ENCODE results near the gene CLEC4M.

Gene CLEC4M

DNA sequence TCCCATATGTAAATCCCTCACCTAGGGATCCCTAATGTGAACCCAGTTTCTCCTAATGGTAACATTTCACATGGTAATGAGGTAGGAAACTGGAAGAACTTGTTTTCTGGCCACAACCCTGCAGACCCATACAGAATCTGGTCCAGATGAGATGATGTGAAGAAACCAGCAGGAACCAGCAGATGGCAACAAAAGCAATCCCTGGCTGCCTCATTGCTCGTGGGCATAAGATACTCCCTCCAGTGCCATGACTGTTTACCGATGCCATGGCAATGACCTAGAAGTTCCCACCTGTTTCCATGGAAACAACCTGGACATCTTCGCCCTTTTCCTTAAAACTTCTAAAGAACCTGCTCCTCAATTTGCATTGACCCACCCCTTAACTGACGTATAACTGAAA is 14.3 kb upstream of the CLEC4M start:
- POLR2A ChIA-PET = no interaction called here
- CTCF ChIA-PET = no interaction called here
- TF ChIP-seq L3MBTL2 (conservative IDR thresholded peaks at IDR 0.05) (no peak), ELF4 (IDR thresholded peaks at IDR 0.05) (no peak), CTBP1 (IDR thresholded peaks at IDR 0.05; ENCODE audit: borderline replicate concordance) (no peak), FOXK2 (IDR thresholded peaks at IDR 0.05) (no peak), BHLHE40 (IDR thresholded peaks at IDR 0.05; ENCODE audit: borderline replicate concordance) (no peak), ZNF384 (IDR thresholded peaks at IDR 0.05) (no peak), NFRKB (IDR thresholded peaks at IDR 0.05) (no peak), TARDBP (IDR thresholded peaks at IDR 0.05) (no peak), FOXA1 (IDR thresholded peaks at IDR 0.05) (no peak), HDGF (IDR thresholded peaks at IDR 0.05; ENCODE audit: borderline replicate concordance) (no peak), FOXM1 (IDR thresholded peaks at IDR 0.05; ENCODE audit: borderline replicate concordance) (no peak)
- TF ChIP-seq, protein P1, sequence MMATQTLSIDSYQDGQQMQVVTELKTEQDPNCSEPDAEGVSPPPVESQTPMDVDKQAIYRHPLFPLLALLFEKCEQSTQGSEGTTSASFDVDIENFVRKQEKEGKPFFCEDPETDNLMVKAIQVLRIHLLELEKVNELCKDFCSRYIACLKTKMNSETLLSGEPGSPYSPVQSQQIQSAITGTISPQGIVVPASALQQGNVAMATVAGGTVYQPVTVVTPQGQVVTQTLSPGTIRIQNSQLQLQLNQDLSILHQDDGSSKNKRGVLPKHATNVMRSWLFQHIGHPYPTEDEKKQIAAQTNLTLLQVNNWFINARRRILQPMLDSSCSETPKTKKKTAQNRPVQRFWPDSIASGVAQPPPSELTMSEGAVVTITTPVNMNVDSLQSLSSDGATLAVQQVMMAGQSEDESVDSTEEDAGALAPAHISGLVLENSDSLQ (IDR thresholded peaks at IDR 0.05) = no peak
- DNase-seq (ENCODE audit: extremely low spot score) = no peak

DNA sequence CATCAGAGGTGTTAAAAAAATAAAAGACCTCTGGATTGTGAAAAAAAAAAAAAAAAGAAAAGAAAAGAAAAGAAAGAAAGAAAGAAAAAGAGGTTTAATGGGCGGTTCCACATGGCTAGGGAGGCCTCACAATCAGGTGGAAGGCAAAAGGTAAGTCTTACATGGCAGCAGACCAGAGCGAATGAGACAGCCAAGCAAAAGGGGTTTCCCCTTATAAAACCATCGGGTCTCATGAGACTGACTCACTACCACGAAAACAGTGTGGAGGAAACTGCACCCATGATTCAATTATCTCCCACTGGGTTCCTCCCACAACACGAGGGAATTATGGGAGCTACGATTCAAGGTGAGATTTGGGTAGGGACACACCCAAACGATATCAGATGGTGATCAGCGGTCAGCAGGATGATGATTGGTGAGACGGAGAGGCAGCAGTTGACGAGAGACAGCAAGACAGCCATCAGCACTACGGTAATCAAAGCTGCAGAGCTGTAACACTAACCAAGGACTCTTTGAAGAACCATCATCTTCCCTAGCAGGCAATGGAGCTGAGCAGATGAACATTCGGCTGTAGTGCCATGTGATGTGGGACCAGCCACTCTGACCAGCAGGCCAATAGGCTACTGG is 11.8 kb upstream of the CLEC4M start:
- CTCF ChIA-PET = no interaction called here
- TF ChIP-seq L3MBTL2 (conservative IDR thresholded peaks at IDR 0.05) (no peak), FOXK2 (IDR thresholded peaks at IDR 0.05) (no peak), BHLHE40 (IDR thresholded peaks at IDR 0.05; ENCODE audit: borderline replicate concordance) (no peak), HDGF (IDR thresholded peaks at IDR 0.05; ENCODE audit: borderline replicate concordance) (no peak), ELF4 (IDR thresholded peaks at IDR 0.05) (no peak)
- TF ChIP-seq, protein P1 (IDR thresholded peaks at IDR 0.05) = no peak
- POLR2A ChIA-PET = no interaction called here
- DNase-seq (ENCODE audit: extremely low spot score) = no peak

DNA sequence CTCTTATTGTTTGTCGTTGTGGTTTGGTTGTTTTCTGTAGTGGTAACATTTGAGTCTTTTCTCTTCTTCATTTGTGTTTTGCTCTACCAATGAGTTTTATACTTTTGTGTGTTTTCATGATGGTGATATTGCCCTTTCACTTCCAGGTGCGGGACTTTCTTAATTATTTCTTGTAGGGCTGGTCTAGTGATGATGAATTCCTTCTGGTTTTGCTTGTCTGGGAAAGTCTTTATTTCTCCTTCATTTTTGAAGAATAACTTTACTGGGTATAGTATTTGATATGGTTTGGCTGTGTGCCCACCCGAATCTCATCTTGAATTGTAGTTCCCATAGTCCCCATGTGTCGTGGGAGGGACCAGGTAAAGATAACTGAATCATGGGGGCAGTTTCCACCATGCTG is 6.8 kb upstream of the CLEC4M start:
- ChIA-PET CTCF (no interaction called here), POLR2A (no interaction called here)
- TF ChIP-seq HDGF (IDR thresholded peaks at IDR 0.05; ENCODE audit: borderline replicate concordance) (no peak), ZNF384 (IDR thresholded peaks at IDR 0.05) (no peak), LEF1 (IDR thresholded peaks at IDR 0.05; ENCODE audit: borderline replicate concordance) (no peak), SP1 (IDR thresholded peaks at IDR 0.05) (no peak), FOXM1 (IDR thresholded peaks at IDR 0.05; ENCODE audit: borderline replicate concordance) (no peak), NFRKB (IDR thresholded peaks at IDR 0.05) (no peak), ARNT (IDR thresholded peaks at IDR 0.05) (no peak), SUZ12 (IDR thresholded peaks at IDR 0.05) (no peak)
- TF ChIP-seq, protein P1 (IDR thresholded peaks at IDR 0.05) = no peak
- no peak for DNase-seq (ENCODE audit: extremely low spot score)

DNA sequence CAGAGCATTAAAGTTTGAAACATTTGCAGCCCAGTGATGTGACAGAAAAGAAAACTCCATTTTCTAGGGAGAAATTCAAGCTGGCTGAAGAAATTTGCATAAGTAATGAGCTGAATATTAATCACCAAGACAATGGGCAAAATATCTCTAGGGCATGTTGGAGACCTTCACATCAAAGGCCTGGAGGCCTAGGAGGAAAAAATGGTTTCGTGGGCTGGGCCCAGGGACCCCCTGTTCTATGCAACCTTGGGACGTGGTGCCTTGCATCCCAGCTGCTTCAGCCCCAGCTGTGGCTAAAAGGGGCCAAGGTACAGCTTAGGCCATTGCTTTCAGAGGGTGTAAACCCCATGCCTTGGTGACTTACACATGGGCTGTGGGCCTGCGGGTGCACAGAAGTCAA is 5.7 kb upstream of the CLEC4M start:
- no peak for TF ChIP-seq ARNT (IDR thresholded peaks at IDR 0.05)
- TF ChIP-seq, protein P1 (IDR thresholded peaks at IDR 0.05) = no peak
- TF ChIP-seq NFRKB (IDR thresholded peaks at IDR 0.05) = no peak
- TF ChIP-seq CTBP1 (IDR thresholded peaks at IDR 0.05; ENCODE audit: borderline replicate concordance) = no peak
- no peak for TF ChIP-seq FOXM1 (IDR thresholded peaks at IDR 0.05; ENCODE audit: borderline replicate concordance)
- no peak for TF ChIP-seq ELF4 (IDR thresholded peaks at IDR 0.05)
- TF ChIP-seq FOXK2 (IDR thresholded peaks at IDR 0.05) = no peak
- TF ChIP-seq SUZ12 (IDR thresholded peaks at IDR 0.05) = no peak
- no peak for TF ChIP-seq FOXA1 (IDR thresholded peaks at IDR 0.05)
- no peak for TF ChIP-seq LEF1 (IDR thresholded peaks at IDR 0.05; ENCODE audit: borderline replicate concordance)
- no peak for DNase-seq (ENCODE audit: extremely low spot score)
- POLR2A ChIA-PET = no interaction called here
- CTCF ChIA-PET = no interaction called here

DNA sequence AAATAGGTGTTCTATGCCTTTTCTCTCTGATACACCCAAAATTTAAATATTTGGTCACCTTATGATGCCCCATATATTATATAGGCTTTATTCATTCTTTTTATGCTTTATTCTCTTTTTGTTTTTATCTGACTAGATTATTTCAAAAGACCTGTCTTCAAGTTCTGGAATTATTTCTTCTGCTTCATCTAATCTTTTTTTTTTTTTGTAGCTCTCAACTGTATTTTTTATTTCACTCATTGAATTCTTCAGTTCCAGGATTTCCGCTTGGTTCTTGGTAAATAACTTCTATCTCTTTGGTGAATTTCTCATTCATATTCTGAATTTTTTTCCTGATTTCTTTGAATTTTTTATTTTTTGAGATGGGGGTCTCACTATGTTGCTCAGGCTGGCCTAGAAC is 3.9 kb upstream of the CLEC4M start:
- ChIA-PET POLR2A (no interaction called here), CTCF (no interaction called here)
- no peak for TF ChIP-seq SUZ12 (IDR thresholded peaks at IDR 0.05)
- no peak for TF ChIP-seq TARDBP (IDR thresholded peaks at IDR 0.05)
- no peak for TF ChIP-seq ARNT (IDR thresholded peaks at IDR 0.05)
- no peak for TF ChIP-seq CTBP1 (IDR thresholded peaks at IDR 0.05; ENCODE audit: borderline replicate concordance)
- no peak for TF ChIP-seq FOXA1 (IDR thresholded peaks at IDR 0.05)
- TF ChIP-seq ELF4 (IDR thresholded peaks at IDR 0.05) = no peak
- TF ChIP-seq, protein P1 (IDR thresholded peaks at IDR 0.05) = no peak
- no peak for TF ChIP-seq L3MBTL2 (conservative IDR thresholded peaks at IDR 0.05)
- TF ChIP-seq ZNF384 (IDR thresholded peaks at IDR 0.05) = no peak
- TF ChIP-seq HDGF (IDR thresholded peaks at IDR 0.05; ENCODE audit: borderline replicate concordance) = no peak
- TF ChIP-seq FOXM1 (IDR thresholded peaks at IDR 0.05; ENCODE audit: borderline replicate concordance) = no peak
- TF ChIP-seq NFRKB (IDR thresholded peaks at IDR 0.05) = no peak
- no peak for TF ChIP-seq LEF1 (IDR thresholded peaks at IDR 0.05; ENCODE audit: borderline replicate concordance)
- no peak for TF ChIP-seq FOXK2 (IDR thresholded peaks at IDR 0.05)
- no peak for TF ChIP-seq BHLHE40 (IDR thresholded peaks at IDR 0.05; ENCODE audit: borderline replicate concordance)
- TF ChIP-seq SP1 (IDR thresholded peaks at IDR 0.05) = no peak
- DNase-seq (ENCODE audit: extremely low spot score) = no peak
